Right ventricle myocardium inferior (tissue), 1 donor: Measurements from ENCODE around the gene PTPRO. TPM values are rescaled to one million over a fixed set of nuclear protein-coding genes. Genes with fewer than 3 reads are reported as not detected.

Experiments used
- ATAC-seq: fragments of 200-7000 bp; cut with Tn5 transposase; one replicate; pipeline ENCODE4 v1.9.1; 2020; ENCODE audit warnings: mild to moderate bottlenecking, moderate library complexity
- DNase-seq: peaks from one replicate; pipeline ENCODE4 v3.0.0; 2021; ENCODE audit errors: missing footprints
- intact Hi-C: fragments of 100-400 bp; cut with DNase I; formaldehyde crosslinking; loops from one replicate; pipeline ENCODE4 v1.11.0; 2022
- total RNA-seq: library from RNA; stranded (reverse); fragmentation: NEBNext Ultra II Directional; extraction: Animal tissue kit (Norgen Biotek cat#: 25700); gene quantifications from one replicate; pipeline ENCODE4 v1.2.1, GENCODE V29; 2021
- donor health status: DM: no; HTN: yes; CAD: no; lungs with severe emphysema.

Gene PTPRO
- total RNA-seq, 1 donor from 2014 or later = 1.3 TPM

GRCh38 chr12:15580431-15580830, 258.1 kb downstream of the PTPRO start:
- intact Hi-C loops = loop anchor here (5.0 kb wide), 1 partner anchor 48 kb away; no protein-coding TSS in a partner anchor
- no peak for DNase-seq
- no peak for ATAC-seq

- intact Hi-C loops = loop anchor here (5.0 kb wide), 1 partner anchor 49 kb away; no protein-coding TSS in a partner anchor
Measured at GRCh38 chr12:15581006-15581405, 258.7 kb downstream of the PTPRO start.

DNA sequence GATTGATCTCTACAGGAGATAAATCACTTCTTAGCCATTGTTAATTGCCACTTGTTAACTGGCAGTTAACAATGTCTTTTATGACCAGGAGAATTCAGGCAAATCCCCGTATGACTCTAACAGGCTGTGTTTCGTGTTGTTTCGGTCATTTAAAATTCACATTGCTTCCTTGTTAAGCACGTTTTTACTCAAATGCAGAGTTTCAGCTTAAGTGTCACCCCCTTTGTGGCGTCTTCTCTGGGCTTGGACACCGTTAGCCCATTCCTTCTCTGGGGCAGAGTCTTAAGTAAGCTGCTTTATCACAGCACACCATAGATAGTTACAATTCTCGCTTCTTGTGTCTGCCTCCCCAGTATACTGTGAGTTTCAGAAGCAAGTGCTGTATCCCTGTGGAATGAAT, 261.5 kb downstream of the PTPRO start:
- DNase-seq = no peak
- intact Hi-C loops = loop anchor here (2.0 to 5.0 kb wide), 2 partner anchors 52 to 309 kb away; no protein-coding TSS in a partner anchor
- ATAC-seq = no peak

More at GRCh38 chr12:15581006-15581405, 258.7 kb downstream of the PTPRO start:
- no peak for ATAC-seq
- no peak for DNase-seq

DNA sequence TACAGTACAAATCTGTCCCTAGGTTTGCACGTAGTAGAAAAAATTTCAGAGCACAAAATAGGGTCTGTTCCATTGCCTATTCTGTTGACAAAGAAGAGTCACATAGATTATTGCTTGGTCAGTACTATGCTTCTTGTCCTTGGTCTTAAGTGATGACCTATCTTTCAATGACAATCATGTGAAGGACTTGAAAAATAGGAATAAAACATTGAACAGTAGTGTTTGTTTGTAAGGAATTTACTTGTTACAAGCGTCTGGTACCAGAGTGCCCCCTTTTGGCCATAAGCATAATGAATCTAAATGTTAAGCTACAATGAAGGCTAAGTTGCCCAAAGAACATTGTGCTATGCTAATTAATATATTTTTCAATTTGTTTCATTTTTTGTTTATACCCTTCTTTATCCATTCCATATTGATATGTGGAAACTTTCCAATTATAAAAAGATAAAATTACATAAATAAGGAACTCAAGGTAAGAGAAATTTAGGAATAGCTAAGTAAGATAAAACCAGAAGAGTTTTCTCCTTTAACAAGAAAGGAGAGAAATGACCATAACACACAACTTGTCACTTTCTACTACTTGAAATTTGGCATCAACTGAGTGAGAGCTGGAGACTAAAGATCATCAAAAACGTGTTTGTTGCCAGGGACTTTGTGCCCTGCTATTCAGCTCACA, 262.2 kb downstream of the PTPRO start:
- intact Hi-C loops = loop anchor here (2.0 to 5.0 kb wide), 2 partner anchors 52 to 310 kb away; no protein-coding TSS in a partner anchor
- DNase-seq (no peak), ATAC-seq (no peak)

DNA sequence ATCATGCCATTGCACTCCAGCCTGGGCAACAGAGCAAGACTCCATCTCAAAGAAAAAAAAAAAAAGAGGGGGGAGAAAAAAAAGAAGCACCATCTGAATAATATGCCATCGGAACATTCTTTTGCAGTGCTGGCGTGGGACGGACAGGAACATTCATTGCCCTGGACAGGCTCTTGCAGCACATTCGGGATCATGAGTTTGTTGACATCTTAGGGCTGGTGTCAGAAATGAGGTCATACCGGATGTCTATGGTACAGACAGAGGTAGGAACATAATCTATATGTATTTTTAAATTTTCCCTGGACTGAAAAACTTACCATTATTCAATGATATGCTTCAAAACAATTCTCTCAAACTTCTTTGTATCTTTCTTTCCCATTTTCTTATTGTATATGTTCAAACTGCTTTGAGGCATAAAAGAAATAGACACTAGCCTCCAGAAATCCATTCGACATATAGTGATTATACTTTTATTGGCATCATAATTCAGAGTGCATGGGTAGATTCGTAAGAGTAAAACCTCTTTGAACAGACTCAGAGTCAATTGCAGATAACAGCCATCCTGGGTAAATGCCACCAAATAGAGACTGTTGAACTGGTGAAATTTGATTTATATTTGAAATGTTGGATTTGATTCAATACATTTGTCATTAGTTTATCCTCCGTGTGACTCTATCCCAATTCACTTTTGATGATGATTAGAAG, 267.2 kb downstream of the PTPRO start:
- DNase-seq = no peak
- intact Hi-C loops = loop anchor here (1.0 to 10.0 kb wide), 4 partner anchors 115 to 267 kb away; partner anchors contain the start of gene EPS8
- ATAC-seq = no peak

GRCh38 chr12:15590180-15590826, 268.0 kb downstream of the PTPRO start:
- DNase-seq (no peak), ATAC-seq (peak; percentile 80)
- intact Hi-C loops = loop anchor here (1.0 to 10.0 kb wide), 4 partner anchors 114 to 266 kb away; partner anchors contain the start of gene EPS8

GRCh38 chr12:15591811-15592210, 269.5 kb downstream of the PTPRO start:
- DNase-seq (no peak), ATAC-seq (no peak)
- intact Hi-C loops = loop anchor here (5.0 to 10.0 kb wide), 3 partner anchors 113 to 195 kb away; partner anchors contain the start of gene EPS8

GRCh38 chr12:15592934-15593333, 270.6 kb downstream of the PTPRO start:
- intact Hi-C loops = loop anchor here (5.0 to 10.0 kb wide), 3 partner anchors 112 to 194 kb away; partner anchors contain the start of gene EPS8
- DNase-seq = no peak
- ATAC-seq = no peak

DNA sequence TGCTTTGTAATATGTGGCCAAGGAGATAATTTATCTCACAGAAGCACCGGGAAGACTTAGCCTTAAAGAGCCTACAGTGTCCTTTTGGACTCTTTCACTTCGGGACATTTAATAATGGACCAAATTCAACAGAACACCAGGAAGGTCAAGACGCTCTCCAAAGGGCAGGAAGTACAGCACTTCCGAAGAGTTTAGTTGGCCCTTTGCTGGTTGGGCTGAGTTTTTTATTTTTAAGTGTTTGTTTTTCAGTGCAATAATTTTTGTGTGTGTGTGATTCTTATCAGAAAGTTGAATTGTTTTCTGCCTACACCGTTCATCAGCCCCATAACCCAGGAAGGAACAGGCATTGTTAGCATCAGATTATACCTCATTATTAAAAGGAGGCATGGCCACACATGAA, 273.9 kb downstream of the PTPRO start:
- intact Hi-C loops = loop anchor here (2.0 to 10.0 kb wide), 2 partner anchors 29 to 109 kb away; no protein-coding TSS in a partner anchor
- ATAC-seq = no peak
- DNase-seq = no peak

DNA sequence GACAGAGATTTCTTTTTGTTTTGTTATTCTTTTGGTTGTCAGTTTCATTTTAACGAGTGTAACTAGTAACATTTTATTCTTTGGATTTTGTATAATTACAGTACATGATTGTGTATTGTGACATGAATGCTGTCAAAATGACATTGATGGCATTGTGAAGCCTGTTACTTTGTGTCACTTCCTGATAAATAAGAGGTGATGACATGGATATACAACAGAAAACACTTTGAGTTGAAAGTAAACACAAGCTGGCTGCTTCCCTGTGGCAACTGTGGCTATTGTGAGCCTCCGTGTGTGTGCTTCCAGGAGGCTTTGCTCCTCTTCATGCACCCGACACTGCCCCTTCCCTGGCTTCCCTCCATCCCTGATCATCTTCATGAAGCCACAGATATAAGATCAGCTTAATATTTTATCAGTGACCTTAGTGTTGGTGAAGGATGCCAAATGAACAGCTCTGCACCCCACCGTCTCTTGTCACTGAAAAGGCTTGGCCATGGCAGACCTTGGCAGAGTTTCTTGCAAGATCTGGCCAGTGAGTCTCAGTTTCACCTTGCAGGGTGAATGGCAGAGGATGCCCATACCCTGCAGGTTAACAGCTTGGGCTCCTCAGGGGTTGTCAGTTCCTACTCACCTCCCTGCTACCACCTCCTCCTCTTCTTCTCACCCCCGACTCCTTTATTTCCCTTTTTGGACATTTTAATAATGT, 275.0 kb downstream of the PTPRO start:
- intact Hi-C loops = loop anchor here (2.0 to 10.0 kb wide), 2 partner anchors 28 to 108 kb away; no protein-coding TSS in a partner anchor
- no peak for ATAC-seq

DNA sequence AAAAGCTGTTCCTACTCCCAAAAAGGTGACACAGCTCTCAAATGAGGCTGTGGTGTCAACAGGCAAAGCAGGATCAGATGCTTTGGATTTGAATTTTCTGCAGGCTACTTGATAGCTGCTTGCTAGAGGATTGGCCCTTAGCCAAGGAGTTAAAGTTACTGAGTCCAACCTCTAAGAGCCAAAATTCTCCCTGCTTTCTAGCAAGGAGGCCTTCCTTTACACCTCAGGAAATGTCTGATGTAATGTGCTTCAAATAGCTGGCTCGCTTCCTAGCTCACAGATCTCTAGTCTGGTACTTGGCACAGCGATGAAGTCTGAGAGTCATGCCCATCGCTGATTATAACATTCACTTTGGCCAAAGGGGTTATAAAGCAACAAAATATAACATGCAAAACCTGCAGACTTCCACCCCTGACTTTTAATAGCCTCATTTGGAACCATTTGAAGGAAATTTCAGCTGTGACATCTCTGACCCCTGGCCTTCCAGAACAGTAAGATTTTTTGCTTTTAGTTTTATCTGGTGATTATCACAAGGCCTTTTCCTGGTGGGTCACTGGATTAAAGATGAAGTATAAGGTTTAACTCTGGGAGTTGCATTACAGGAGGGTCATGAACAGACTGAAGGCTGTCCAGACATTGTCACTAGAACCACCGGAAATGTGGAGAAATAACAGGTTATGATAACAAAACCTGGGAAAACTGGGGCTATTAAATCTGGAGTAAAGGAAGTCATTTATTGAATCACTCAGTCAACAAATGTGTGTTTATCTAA, 277.1 kb downstream of the PTPRO start:
- intact Hi-C loops = loop anchor here (10.0 kb wide), 1 partner anchor 105 kb away; no protein-coding TSS in a partner anchor
- DNase-seq (no peak), ATAC-seq (peak; percentile 72)

More for the DNA sequence above, 275.0 kb downstream of the PTPRO start:
- no peak for DNase-seq

DNA sequence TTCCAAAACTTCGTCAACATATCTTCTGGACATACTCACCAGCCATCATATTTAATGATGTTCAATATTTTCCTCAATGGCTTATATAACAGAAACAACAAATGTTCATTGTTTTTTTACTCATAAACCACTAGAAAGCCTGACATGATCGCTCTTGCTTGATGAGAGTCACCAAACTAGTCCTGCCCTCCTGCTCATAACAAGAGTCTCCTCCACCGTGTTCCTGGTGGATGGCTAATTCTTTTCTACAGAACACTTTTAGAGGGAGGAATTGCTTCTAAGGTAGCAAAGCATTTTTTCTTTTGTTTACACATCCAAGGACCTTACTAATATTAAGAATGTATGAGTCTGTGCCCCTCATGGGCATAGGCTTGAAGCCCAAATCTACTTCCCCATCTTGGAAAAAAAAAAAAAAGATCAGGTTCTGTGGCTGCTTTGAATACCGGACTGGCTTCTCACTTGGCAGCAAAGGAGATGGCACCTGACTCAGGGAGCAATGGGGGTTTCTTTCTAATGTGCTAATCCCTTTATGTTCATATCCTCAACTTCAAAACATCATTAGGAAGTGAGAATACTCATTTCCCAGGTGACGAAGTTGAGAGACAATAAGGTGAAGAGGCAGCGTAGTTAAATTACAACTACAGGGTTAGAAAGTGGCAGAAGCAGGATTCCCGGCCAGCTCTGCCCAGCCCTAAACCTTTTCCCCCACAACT, 278.1 kb downstream of the PTPRO start:
- no peak for DNase-seq
- intact Hi-C loops = no loop called here
- ATAC-seq = no peak

DNA sequence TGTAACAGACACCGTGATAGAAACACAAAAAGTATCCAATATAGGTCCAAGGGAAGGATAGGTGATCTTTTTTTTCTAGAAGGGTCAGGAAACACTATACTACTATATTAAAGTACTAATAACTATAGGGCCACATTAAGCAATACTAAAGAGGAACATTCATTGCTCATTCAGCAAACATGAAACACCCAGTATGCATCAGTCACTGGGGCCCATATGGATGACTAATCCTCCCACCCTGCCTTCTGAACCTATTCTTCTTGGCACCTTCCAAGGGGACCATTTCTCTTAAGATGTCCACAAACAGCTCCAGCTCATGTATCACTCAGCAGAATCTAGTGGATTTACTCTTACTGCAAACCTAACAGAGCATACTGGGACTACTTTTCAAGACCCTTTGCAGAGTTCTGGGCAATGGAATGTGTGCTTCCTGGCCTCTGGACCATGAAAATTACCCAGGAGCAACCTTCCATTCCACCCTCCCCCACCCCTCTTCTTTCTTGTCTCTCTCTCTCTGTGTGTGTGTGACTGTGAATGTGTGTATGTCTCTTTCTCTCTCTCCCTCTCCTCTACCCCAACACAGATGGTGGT, 279.0 kb downstream of the PTPRO start:
- intact Hi-C loops = no loop called here
- ATAC-seq (no peak), DNase-seq (no peak)

- ATAC-seq (no peak), DNase-seq (no peak)
- intact Hi-C loops = no loop called here
Measured at GRCh38 chr12:15602051-15602672, 279.9 kb downstream of the PTPRO start.

DNA sequence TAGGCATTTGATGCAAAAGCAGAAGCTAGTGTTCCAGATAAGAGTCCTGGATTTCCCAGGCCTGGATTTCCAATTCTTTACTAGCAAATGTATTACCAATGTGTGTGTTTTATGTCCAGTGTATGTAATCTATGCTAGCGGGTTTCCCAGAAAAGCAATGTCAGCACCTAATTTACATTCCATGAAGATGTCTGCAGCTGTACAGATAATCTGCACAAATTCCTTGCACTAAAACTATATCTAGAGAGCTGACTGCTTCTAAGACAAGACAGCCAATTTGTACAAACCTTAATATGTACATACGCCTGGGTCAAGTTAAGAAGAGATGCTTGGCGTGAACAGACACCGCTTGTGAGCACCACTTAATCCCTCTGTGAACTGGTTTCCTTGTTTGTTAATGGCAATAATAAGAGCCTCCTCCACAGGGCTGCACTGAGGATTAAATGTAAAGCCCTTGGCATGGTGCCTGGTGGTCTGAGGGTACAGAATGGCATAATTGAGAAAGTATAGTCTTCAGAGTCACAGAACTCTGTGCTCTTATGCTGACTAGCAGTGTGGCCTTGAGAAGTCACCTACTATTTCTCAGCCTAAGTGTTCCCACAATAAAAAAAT, 281.3 kb downstream of the PTPRO start:
- ATAC-seq (no peak), DNase-seq (no peak)
- intact Hi-C loops = no loop called here
